ENCODE measurements around the gene KLK4.
"Not testable (repeated sequence)": the region's sequence is repeated elsewhere in the genome, so short reads cannot be mapped to it uniquely, and the experiment has no call there.

The KLK4 gene

DNA sequence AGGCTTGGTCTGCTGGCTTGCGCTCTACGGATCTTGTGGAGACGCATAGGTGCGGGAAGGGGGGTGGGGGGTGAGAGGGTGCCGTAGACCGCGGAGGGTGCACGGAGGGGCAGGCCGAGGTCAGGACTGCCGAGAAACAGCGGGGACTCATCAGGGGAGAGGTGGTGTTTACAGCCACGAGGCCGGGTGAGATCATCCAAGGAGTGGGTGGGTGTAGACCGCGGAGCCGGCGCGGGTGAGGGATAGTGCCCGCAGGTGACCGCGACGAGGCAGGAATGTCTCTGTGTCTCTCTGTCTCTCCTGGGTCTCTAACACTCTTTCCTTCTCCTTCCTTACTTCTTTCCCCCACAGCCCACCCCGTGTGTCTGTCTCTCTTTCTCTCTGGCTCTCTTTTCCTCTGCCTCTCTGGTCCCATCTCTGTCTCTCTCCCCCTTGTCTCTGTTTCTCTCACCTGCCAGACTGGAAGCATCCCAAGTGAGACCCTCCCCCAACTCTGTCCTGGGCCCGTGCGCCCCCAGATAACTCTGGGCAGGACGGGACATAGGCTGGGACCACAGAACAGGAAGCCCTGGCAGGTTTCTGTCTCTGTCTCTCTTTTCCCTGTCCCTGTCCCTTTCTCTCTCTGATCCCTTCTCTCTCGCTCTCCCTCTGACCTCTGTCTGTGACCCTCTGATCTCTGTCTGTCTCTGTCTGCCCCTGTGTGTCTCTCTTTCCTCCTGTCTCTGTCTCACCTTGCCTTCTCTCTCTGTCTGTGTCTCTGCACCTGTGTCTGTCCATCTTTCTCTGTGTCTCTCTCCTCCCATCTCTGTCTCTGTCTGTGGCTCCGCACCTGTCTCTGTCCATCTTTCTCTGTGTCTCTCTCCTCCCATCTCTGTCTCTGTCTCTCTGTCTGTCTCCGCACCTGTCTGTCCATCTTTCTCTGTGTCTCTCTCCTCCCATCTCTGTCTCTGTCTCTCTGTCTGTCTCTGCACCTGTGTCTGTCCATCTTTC lies 1.8 kb upstream of the KLK4 start:
- no peak for DNase-seq (ENCODE audit: low read depth in 1 of 2, low spot score in 1 of 2)

DNA sequence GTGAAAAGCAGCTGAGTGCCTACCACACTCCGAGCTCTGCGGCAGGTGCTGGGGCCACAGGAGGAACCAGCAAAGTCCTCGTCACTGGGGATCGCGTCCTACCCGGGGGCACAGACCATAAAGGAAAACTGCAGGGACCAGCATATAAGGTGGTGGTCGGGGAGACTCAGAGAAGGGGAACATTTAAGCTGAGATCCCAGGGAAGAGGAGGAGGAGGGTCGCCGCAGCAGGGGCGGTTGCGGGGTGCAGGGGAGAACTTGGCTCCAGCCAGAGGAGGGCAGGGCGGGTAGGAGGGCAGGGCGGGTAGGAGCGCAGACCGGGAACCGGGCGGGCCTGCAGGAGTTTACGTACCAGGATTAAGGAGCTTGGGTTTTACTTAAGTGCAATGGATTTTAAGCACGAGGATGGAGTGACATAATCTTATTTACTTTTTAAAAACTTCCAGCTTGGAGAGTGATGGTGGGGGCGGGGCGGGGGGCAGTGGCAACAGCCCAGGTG lies 956 bp upstream of the KLK4 start:
- no peak for DNase-seq (ENCODE audit: low read depth in 1 of 2, low spot score in 1 of 2)

DNA sequence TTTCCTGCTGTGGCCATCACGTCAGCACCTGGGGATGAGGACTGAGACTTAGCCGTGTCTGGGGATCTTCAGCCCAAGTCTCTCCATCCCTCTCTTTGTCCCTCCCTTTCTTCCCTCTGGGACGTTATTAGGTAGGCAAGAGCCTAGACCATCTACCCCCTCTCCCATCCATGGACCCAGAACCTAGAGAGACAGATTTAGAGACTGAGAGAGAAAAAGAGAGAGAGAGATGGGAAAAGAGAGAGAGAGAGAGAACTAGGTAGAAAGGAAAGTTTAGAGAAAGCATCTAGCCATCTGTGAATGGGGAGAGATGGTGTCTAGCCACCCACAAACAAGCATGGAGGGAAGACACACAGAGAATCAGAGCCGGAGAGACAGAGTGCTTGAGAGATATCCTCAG lies 473 bp downstream of the KLK4 start:
- DNase-seq (ENCODE audit: low read depth in 1 of 2, low spot score in 1 of 2) = no peak

DNA sequence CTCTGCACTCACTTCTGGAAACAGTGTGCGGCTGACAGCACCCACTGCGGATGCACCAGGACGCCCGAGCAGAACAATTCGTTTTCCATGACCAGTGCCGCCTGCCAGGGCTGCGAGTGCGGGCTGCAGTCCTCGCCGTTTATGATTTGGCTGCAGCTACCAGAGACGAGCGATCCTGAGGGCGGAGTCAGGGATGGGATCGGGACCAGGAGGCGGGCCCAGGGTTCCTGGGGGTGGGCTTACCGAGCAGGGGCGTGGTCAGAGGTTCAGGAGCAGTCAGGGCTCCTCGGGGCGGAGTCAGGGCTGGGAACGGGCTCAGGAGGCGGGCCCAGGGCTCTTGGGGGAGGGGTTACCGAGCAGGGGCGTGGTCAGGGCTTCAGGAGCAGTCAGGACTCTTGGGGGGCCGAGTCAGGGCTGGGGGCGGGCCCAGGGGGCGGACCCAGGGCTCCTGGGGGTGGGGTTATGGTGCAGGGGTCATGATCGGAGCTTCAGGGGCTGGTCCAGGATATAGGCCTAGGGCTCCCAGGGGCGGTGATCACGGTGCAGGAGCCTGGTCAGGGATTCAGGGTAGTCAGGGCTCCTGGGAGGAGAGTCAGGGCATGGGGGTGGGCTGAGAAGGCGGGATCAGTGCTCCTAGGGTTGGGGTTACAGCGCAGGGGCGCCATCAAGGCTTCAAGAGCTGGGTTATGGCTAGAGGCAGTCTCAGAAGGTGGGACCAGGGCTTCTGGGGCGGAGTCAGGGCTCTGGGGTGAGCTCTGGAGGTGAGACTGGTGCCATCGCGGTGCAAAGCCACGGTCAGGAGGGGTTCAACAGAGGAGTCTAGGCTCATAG lies 1.7 kb downstream of the KLK4 start:
- peak in 1 of 2 donors; percentile 11 for DNase-seq (ENCODE audit: low read depth in 1 of 2, low spot score in 1 of 2)

DNA sequence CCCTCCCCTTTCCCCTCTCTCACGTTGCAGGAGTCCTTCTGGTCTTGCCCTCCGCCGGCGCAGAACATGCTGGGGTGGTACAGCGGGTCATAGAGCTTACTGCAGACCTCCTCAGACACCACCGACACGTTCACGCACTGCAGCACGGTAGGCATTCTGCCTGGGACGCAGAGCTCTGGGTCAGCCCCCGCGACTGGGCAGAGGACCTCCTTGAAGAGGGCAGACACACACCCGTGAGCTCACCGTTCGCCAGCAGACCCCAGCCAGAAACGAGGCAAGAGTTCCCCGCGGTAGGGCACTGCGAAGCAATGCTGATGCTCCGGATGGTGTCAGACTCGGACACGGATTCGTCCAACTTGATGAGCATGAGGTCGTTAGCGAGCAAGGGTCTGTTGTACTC lies 2.9 kb downstream of the KLK4 start:
- no peak for DNase-seq (ENCODE audit: low read depth in 1 of 2, low spot score in 1 of 2)

DNA sequence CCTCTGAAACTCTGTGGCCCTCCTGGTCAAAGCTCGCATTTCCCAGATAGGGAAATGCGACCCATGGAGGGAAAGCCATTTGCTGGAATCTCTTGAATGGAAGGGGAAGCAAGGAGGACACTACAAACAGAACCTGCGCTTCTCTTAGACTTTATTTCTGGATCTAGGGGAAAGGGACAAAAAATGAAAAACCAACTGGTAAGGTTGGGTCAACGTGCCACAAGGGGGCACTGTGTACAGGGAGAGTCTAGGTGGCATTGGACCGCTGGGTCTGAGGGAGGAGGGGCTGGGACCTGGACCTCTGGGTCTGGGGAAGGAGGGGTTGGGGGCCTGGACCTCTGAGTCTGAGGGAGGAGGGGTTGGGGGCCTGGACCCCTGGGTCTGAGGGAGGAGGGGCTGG lies 5.0 kb downstream of the KLK4 start:
- DNase-seq (ENCODE audit: low read depth in 1 of 2, low spot score in 1 of 2) = peak in 1 of 2 donors; percentile 21

DNA sequence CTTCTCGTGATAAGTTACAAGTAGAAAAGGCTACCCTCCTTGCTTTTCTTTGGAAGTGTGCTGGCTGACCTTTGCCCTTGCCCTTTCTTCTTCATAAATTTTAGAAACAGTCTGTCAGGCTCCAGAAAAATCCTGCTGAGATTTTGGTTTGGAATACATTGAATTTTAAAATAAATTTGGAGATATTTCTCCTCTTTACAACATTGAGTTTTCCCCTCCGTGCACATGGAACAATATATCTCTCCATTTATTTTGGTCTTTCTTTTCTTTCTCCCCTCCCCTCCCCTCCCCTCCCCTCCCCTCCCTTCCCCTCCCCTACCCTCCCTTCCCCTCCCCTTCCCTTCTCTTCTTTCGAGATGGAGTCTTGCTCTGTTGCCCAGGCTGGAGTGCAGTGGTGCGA lies 8.6 kb downstream of the KLK4 start:
- DNase-seq (ENCODE audit: low read depth in 1 of 2, low spot score in 1 of 2) = no peak

DNA sequence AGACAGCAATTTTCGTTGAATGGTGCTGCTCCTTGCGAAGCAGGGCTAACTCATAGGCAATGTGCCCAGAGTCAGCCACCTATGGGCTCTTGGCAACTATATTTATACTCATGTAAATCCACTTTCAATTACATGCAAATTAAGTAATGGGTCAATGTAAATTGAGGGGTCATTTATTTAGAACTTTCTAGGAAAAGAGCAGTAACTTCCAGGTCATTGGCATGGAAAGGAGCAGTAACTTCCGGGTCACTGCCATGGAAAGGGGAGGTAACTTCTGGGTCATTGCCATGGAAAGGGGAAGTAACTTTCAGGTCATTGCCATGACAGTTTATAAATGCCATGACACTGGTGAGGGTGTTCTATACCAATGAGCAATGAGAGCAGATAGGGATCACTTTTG lies 11.6 kb downstream of the KLK4 start:
- DNase-seq (ENCODE audit: low read depth in 1 of 2, low spot score in 1 of 2) = no peak

DNA sequence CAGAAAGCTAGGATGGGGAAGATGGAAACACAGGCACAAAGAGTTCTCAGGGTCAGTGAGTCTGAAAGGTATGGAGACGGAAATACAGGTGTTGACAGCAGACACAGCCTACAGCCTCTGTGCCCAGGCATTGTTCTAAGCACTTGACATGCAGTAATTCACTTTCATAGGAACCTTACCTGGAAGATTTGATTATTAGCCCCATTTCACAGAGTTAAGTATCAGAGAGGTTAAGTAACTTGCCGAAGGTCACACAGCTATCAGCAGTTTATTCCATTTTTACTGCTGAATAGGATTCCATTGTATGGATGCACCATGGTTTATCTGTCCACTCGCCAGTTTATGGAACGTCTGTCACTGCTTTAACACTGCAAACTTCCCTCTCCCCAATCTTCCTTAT lies 13.2 kb downstream of the KLK4 start:
- no peak for DNase-seq (ENCODE audit: low read depth in 1 of 2, low spot score in 1 of 2)

DNA sequence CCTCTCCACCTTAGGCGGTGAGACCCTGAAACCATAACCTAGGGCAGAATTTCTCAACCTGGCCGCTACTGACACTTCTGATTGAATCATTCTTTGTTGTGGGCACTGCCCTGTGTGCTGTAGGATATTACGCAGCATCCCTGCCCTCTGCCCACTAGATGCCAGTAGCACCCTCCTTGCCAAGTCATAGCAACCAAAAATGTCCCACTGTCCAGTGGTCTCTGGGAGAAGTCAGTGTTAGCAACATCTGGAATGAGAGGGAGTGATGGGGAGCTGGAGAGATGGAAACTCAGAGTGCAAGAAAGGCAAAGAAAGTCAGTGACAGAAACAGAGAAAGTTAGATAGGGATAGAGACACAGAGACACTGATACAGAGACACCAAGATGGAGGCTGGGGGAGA lies 13.6 kb downstream of the KLK4 start:
- DNase-seq (ENCODE audit: low read depth in 1 of 2, low spot score in 1 of 2) = no peak

DNA sequence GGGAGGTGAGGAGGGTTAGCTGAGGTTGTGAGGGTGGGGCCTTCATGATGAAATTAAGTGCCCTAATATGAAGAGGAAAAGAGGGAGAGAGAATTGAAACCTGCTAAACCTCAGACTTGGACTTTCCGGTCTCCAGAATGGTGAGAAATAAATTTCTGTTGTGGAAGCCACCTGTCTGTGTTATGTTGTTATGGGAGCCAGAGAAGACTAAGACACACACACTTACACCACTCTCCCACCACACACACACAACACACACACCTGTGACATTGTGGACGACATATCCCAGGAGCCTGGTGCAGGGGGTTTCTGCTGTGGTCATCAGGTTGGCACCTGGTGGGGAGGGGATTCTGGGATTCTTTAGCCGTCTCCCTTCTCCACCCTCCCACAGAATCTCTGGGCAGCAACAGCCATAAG lies 14.0 kb downstream of the KLK4 start:
- DNase-seq (ENCODE audit: low read depth in 1 of 2, low spot score in 1 of 2) = no peak

DNA sequence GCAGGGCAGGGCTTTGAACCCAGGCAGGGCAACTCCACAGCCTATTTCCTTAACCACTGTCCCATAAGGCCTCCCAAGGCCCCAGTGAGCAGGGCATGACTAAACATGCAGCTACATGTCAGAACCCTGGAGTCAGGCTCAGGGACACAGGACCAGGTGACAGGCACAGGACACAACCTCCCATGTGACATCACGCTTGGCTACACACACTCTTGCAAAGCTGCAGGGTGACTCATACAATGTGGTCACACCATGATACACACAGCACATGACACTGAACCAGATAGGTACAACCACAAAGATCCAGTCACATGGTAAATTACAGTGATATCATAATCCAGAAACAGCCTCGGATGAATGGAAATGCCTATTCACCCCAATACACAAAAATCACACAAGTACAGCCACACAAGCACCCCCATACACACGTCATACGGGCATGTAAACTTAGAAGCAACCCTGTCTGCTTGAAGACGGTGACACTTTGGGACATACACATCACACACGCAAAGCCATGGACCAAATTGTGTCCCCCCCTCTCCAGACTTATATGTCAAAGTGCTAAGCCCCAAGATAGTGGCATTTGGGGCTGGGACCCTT lies 14.5 kb downstream of the KLK4 start:
- DNase-seq (ENCODE audit: low read depth in 1 of 2, low spot score in 1 of 2) = no peak

DNA sequence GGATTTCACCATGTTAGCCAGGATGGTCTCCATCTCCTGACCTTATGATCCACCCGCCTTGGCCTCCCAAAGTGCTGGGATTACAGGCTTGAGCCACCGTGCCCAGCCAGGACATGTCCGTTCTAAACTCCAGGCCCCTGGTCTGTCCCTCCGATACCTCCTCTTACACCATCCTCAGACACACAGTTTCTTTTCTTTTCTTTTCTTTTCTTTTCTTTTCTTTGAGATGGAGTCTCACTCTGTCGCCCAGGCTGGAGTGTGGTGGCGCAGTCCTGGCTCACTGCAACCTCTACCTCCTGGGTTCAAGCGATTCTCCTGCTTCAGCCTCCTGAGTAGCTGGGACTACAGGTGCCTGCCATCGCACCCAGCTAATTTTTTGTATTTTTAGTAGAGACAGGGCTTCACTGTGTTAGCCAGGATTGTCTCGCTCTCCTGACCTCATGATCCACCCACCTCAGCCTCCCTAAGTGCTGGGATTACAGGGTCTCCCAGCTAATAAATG lies 15.1 kb downstream of the KLK4 start:
- DNase-seq (ENCODE audit: low read depth in 1 of 2, low spot score in 1 of 2) = not testable (repeated sequence)

DNA sequence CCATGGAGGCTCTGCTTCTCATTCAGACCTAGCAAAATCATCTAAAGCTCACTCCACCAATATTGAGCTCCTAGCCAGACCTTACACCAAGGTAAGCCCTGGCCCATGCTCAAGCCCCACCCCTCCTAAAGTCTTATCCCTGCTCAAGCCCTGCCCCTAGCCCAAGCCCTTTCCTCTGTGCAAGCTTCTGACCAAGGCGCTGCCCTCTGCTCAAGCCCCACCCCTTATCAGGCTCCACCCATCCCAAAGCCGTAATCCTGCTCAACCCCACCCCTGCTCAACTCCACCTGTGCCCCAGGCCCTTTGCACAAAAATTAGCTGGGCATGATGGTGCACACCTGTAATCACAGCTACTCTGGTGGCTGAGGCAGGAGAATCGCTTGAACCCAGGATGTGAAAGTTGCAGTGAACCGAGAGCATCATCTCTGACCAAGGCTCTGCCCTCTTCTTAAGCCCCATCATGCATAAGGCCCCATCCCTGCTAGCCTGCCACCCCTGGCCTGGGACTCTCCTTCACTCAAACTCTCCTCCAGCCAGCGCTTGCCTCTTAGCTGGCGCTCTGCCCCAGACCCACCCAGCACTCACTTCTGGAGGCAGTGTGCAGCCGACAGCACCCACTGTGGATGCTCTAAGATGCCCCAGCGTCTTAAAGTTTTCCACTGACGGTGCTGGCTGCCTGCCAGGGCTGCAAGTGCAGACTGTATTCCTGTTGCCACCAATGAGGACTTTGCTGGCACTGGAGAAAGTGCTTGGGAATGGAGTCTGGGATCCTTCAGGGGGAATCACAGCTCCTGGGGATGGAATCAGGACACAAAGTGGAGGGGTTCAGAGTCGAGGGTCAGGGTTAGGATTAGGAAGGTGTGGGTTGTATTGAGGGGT lies 16.5 kb downstream of the KLK4 start:
- DNase-seq (ENCODE audit: low read depth in 1 of 2, low spot score in 1 of 2) = no peak

DNA sequence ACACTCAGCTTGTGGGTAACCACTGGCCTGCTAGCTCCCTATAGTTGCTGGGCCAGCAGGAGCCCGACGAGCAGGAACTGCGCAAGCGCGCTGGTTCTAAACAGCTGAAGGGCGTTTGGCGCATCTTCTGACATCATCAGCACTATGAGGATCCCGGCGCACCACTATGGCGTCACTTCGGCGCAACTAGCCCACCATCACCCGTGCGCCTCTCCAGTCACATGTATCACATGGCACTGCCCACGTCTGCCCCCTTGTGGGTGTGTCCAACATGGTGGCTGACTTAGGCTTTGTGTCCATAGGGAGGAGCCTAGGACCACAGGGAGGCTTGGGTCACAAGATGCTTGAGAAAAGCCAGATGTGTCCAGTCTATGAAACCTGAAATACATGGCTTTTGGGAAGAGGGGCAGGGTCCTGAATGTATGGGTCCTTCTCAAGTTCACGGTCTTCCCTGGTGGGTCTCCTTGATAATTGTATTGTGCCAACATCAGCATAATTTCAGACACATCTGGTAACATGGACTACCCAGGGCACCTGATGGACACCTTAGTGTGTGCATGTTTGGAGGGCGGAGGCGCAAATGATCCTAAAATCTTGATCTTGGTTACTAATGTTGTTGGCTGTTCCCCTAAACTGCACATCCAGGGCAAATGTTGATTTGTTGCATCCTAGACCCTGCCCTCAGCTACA lies 18.0 kb downstream of the KLK4 start:
- DNase-seq (ENCODE audit: low read depth in 1 of 2, low spot score in 1 of 2) = no peak

DNA sequence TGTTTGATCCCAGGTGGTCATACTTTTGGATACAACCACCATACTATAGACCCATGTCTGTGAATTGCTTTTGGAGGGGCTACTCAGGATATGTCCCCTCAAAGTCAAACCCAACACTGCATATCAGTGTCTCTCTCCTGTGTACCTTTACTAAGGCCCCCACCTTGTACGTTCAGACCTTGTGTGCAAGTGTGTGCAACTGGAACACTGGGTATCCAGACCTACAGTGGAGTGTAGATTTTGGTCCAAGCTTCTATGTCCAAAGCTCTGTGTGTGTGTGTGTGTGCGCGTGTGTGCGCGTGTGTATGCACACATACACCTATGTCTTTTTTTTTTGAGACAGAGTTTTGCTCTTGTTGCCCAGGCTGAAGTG lies 20.0 kb downstream of the KLK4 start:
- DNase-seq (ENCODE audit: low read depth in 1 of 2, low spot score in 1 of 2) = no peak

DNA sequence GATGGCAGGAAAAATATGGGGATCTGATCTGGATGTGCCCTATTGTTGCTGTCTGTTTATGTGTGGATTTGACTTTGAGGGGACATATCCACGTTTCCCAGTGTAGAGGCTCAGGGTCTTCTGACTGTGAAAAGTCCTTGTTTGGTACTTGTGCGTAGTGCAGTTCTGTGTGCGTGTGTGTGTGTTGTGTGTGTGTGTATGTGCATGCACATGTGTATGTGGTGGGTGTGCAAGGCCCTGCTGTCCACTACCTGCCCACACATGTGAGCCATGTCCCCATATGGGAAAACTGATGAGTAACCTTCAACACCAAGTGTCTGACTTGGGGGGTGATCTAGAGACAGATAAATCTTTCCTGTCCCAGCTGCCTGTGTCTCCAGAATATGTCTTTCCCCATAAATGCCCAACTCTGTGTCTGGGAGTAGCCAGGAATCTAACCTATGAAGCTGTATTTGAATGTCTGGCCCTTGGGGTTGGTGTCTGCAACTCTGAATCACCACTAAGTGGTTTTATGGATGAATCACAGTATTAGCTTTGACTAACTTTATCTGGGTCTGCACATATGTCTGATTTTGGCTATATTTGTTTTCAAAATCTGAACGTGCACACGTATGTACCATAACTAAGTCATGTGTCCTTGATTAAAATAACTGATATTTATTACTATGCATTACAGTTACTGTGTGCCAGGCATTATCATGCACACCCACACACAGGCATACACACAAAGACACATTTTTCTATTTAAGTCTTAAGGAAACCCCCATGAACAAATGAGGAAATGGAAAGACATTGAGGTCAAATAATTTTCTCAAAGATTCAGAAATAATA lies 20.6 kb downstream of the KLK4 start:
- DNase-seq (ENCODE audit: low read depth in 1 of 2, low spot score in 1 of 2) = no peak

DNA sequence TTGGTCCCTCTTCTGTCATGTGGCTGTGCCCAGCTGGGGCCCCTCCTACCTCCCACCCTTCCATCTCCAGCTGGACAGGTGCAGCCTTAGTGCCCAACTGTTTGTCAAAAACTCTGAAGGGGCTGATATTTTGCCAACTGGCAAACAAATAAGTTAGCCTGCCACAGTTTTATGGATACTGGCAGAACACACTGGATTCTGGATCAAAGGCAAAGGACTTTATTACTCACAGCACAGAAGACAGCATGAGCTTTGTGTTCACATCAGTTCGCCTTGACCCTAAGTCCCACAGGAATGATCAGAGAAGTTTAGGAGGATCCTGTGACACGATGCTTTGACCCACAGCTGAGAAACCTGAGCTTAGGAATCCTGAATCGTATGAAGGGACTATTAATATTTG lies 21.6 kb downstream of the KLK4 start:
- DNase-seq (ENCODE audit: low read depth in 1 of 2, low spot score in 1 of 2) = no peak

DNA sequence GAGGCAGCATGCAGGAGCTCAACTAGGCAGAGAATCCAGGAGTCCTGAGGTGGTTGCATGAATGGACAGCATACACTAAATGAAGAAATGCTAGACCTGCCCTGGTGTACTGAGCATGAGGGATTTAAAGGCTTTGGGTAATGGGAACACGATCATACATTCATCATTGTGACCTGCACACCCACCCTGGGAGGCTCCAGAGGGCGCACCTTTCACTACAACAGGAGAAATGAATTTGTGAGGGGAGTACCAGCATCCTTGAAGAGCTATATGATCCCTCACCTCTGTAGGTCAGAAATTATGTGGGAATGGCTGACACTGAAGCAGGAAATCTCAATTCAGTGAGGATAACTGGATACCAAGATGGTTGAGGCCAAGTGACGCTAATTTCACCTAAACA lies 29.0 kb downstream of the KLK4 start:
- no peak for DNase-seq (ENCODE audit: low read depth in 1 of 2, low spot score in 1 of 2)

Measured in stimulated activated CD4-positive, alpha-beta T cell treated with anti-CD3 and anti-CD28 coated beads, Interleukin-15, amount 100 ng/mL, for 1 hour (primary cell).